ENCODE data around the gene NLRP14. TPM values are rescaled to one million over a fixed set of nuclear protein-coding genes. Genes with fewer than 3 reads are reported as not detected.

Gene NLRP14
- total RNA-seq, 1 experiment from 2014 or later, result 0.11 TPM

DNA sequence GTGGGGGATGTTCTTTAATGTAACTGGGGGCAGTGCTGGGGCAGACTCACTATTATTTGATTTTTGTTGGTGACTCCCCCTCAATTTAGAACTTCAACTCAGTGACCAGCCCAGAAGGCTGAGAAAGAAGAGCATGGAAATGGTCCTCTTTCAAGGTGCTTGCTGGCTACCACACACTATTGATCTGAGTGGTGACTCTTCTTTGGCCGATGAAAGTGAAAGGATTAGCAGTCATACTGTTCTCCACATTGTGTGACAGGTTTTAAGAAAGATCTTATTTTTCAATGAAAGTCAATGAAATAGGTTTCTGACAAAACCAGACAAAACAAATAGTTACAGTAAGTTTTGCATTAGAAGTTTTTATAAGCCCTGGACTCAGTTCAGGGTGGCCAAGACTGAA lies 29.9 kb downstream of the NLRP14 start:
- DNase-seq (no peak), ATAC-seq (no peak)
- Histone ChIP-seq H3K4me1 (ENCODE audit: insufficient read depth, low read length) (no peaks in the 10 kb centered on the region), H3K27ac (ENCODE audit: low read length) (no peak overlapping the region), H3F3A (ENCODE audit: low read length, unreplicated experiment) (no peaks in the 10 kb centered on the region), H3K36me3 (ENCODE audit: low read depth, low read length) (no peaks in the 10 kb centered on the region), H3K4me2 (ENCODE audit: low read length) (no peak overlapping the region), H2AFZ (ENCODE audit: low read length) (no peak overlapping the region), H3K27me3 (ENCODE audit: low read length) (0 out of 2 replicates have a peak, but pooled peaks cover 3% of the 10 kb centered on the region), H3K9ac (ENCODE audit: low read length) (no peak overlapping the region), H3K4me3 (ENCODE audit: low read length) (no peak overlapping the region), H4K20me1 (ENCODE audit: low read length) (no peaks in the 10 kb centered on the region), H3K9me2 (replicated peaks; ENCODE audit: low read length) (no peaks in the 10 kb centered on the region), H3K79me2 (ENCODE audit: low read length) (no peaks in the 10 kb centered on the region), H3K9me3 (ENCODE audit: low read length) (no peaks in the 10 kb centered on the region)
- TF ChIP-seq EZH2 (IDR thresholded peaks at IDR 0.05; ENCODE audit: low read length, unreplicated experiment), result no peak
- TF ChIP-seq, protein P1, sequence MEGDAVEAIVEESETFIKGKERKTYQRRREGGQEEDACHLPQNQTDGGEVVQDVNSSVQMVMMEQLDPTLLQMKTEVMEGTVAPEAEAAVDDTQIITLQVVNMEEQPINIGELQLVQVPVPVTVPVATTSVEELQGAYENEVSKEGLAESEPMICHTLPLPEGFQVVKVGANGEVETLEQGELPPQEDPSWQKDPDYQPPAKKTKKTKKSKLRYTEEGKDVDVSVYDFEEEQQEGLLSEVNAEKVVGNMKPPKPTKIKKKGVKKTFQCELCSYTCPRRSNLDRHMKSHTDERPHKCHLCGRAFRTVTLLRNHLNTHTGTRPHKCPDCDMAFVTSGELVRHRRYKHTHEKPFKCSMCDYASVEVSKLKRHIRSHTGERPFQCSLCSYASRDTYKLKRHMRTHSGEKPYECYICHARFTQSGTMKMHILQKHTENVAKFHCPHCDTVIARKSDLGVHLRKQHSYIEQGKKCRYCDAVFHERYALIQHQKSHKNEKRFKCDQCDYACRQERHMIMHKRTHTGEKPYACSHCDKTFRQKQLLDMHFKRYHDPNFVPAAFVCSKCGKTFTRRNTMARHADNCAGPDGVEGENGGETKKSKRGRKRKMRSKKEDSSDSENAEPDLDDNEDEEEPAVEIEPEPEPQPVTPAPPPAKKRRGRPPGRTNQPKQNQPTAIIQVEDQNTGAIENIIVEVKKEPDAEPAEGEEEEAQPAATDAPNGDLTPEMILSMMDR (conservative IDR thresholded peaks at IDR 0.05; ENCODE audit: low read depth, low read length), result no peak
- no peak for TF ChIP-seq EZH2phosphoT487 (IDR thresholded peaks at IDR 0.05; ENCODE audit: borderline replicate concordance, low read length)
- intact Hi-C loops (cut with micrococcal nuclease), result no loop called here
- CTCF ChIA-PET, result no interaction called here
- POLR2A ChIA-PET (ENCODE audit: unreplicated experiment), result no interaction called here
- no TSS peak for BruUV-seq (replicated peaks)

DNA sequence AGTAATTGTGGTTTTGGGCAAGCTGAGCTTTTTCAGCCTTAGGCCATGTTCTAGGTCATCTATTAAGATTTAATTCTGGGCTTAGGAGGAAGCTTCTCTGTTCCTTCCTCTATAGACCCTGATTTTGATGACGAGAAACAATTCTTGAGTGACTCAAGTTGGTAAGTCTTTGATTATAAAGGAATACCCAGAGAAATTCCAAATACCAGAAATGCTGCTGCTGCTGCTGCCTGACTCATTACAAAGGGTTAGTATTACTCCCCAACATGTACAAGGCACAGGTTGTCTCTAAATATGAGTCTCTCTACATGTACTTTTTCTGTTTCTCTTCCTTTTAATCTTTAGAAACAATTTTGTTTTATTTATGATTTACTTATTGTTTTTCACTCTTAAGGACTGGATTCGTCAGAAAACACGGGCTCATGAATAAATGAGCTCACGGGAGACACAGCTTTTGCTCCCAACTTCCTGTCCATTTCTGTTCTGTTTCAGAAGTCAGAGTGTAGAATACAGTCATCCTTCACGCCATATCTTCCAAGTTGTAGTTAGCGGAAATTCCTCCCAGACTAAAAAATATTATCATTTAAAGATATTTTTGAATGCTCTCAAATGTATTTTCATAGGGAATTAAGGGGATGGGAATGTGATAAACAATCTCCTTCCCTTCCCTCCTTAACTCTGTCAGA lies 36.7 kb downstream of the NLRP14 start:
- POLR2A ChIA-PET (ENCODE audit: unreplicated experiment), result no interaction called here
- Histone ChIP-seq H3F3A (ENCODE audit: low read length, unreplicated experiment) (no peaks in the 10 kb centered on the region), H3K4me1 (ENCODE audit: insufficient read depth, low read length) (no peaks in the 10 kb centered on the region), H2AFZ (ENCODE audit: low read length) (no peak overlapping the region), H3K27ac (ENCODE audit: low read length) (no peak overlapping the region), H3K9me2 (replicated peaks; ENCODE audit: low read length) (no peaks in the 10 kb centered on the region), H3K4me3 (ENCODE audit: low read length) (no peak overlapping the region), H3K36me3 (ENCODE audit: low read depth, low read length) (no peaks in the 10 kb centered on the region), H3K4me2 (ENCODE audit: low read length) (no peak overlapping the region), H4K20me1 (ENCODE audit: low read length) (no peaks in the 10 kb centered on the region), H3K79me2 (ENCODE audit: low read length) (no peaks in the 10 kb centered on the region), H3K9ac (ENCODE audit: low read length) (no peak overlapping the region), H3K9me3 (ENCODE audit: low read length) (no peaks in the 10 kb centered on the region), H3K27me3 (ENCODE audit: low read length) (no peaks in the 10 kb centered on the region)
- ATAC-seq (no peak), DNase-seq (no peak)
- CTCF ChIA-PET, result no interaction called here
- intact Hi-C loops (cut with micrococcal nuclease), result no loop called here
- BruUV-seq (replicated peaks), result no TSS peak
- no peak for TF ChIP-seq EZH2 (IDR thresholded peaks at IDR 0.05; ENCODE audit: low read length, unreplicated experiment)
- TF ChIP-seq, protein P1 (conservative IDR thresholded peaks at IDR 0.05; ENCODE audit: low read depth, low read length), result no peak
- TF ChIP-seq EZH2phosphoT487 (IDR thresholded peaks at IDR 0.05; ENCODE audit: borderline replicate concordance, low read length), result no peak

DNA sequence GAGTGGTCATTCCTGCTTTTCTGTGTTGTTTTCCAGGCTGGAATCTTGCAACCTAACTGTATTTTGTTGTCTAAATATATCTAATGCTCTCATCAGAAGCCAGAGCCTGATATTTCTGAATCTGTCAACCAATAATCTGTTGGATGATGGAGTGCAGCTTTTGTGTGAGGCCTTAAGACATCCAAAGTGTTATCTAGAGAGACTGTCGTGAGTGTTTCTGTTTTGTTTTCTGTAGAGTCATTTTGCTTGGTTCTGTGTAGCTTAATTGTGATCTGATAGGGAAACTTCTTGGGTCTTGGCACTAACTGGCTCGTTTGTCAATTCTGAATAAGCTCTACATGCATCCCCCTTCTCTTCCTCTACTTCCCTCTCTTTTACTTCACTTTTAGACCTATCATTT lies 37.4 kb downstream of the NLRP14 start:
- Histone ChIP-seq H2AFZ (ENCODE audit: low read length) (no peak overlapping the region), H3K4me3 (ENCODE audit: low read length) (no peak overlapping the region), H3K36me3 (ENCODE audit: low read depth, low read length) (no peaks in the 10 kb centered on the region), H3K9ac (ENCODE audit: low read length) (no peak overlapping the region), H3K4me2 (ENCODE audit: low read length) (no peak overlapping the region), H3K27ac (ENCODE audit: low read length) (no peak overlapping the region), H3K9me3 (ENCODE audit: low read length) (no peaks in the 10 kb centered on the region), H3K9me2 (replicated peaks; ENCODE audit: low read length) (no peaks in the 10 kb centered on the region), H3K79me2 (ENCODE audit: low read length) (no peaks in the 10 kb centered on the region), H3F3A (ENCODE audit: low read length, unreplicated experiment) (no peaks in the 10 kb centered on the region), H3K4me1 (ENCODE audit: insufficient read depth, low read length) (no peaks in the 10 kb centered on the region), H3K27me3 (ENCODE audit: low read length) (no peaks in the 10 kb centered on the region), H4K20me1 (ENCODE audit: low read length) (no peaks in the 10 kb centered on the region)
- CTCF ChIA-PET, result no interaction called here
- no peak for ATAC-seq
- intact Hi-C loops (cut with micrococcal nuclease), result no loop called here
- no TSS peak for BruUV-seq (replicated peaks)
- no peak for DNase-seq
- POLR2A ChIA-PET (ENCODE audit: unreplicated experiment), result no interaction called here
- no peak for TF ChIP-seq EZH2phosphoT487 (IDR thresholded peaks at IDR 0.05; ENCODE audit: borderline replicate concordance, low read length)
- TF ChIP-seq, protein P1 (conservative IDR thresholded peaks at IDR 0.05; ENCODE audit: low read depth, low read length), result no peak
- TF ChIP-seq EZH2 (IDR thresholded peaks at IDR 0.05; ENCODE audit: low read length, unreplicated experiment), result no peak
